Pulmonary artery endothelial cell (primary cell): ENCODE data around the gene IL2RA. TPM values are rescaled to one million over a fixed set of nuclear protein-coding genes. Genes with fewer than 3 reads are reported as not detected.
"Not testable (repeated sequence)": the region's sequence is repeated elsewhere in the genome, so short reads cannot be mapped to it uniquely, and the experiment has no call there.

Source experiments
- DNase-seq: peaks from one replicate; pipeline ENCODE4 v3.0.0-alpha.2; 2011; ENCODE audit warnings: low read depth, low spot score
- total RNA-seq: library from RNA; depleted of rRNA; stranded (reverse); fragments of >200 nt; gene quantifications from 2 replicates; pipeline ENCODE4 v1.2.3, GENCODE V29; 2014

The IL2RA gene
- total RNA-seq, 1 donor from 2014 or later = not detected

DNA sequence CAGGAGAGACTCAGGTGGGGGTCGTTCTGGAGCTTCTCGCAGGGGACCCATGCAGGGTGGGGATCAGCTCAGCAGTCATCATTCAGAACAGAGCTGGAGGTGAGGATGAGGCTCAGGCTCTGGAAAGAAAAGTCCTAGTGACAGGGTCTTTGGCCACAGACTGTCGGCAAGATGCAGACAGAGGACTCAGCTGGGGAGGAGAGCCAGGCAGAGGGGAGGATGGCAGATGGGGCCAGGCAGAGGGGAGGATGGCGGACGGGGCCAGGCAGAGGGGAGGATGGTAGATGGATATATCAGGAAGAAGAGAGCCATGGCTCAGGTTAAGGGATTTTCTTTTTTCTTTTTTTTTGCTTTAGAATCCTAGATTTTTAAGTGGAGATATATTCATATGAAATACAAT lies 77.1 kb downstream of the IL2RA start:
- no peak for DNase-seq

DNA sequence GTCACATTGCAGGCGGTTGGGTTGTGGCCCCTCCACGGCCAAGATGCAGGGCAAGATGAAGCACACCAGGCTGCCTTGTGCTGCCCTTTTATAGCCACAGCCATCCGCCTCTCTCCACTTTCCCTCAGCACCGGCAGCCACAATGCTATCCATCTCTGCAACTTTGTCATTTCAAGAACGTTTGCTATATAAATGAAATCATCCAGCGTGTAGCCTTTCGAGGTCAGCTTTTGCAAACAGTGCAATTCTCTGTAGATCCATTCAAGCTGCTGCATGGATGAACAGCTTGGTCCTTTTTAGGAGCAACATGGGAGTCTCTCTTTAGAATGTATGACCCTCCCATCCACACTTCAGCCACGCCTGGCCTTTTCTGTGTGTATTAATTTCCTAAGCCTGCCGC lies 78.4 kb downstream of the IL2RA start:
- DNase-seq = no peak

DNA sequence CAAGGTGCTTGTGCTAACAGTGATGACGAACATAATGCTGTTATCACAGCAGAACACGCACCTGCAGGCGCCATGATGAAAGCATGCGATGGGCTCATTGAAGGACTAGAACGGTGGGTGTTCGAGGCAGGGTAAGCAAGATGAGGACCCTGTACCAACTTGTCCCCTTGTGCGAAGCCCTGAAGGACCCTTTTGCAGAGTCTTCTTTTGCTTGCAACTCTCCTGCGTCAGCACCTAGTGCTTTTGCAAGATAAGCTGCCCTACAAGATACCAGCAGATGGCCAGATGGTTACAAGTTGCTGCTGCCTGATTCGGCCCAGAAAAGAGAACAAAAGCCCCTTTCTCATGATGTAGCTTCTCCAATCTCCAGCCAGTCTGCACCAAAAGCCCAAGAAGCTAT lies 80.6 kb downstream of the IL2RA start:
- DNase-seq = no peak

DNA sequence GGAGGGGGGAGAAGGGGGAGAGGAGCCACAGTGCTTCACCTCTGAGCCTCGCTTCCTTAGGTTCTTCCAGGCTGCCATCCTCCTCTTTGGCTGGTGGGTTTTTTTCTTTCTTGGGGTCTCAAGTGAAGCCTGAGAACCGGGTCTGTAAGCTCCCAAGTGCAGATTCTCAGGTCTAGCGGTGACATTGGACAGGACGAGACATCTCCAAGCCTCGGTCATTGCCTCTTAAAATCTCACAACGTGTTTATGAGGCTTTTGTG lies 84.0 kb downstream of the IL2RA start:
- no peak for DNase-seq

DNA sequence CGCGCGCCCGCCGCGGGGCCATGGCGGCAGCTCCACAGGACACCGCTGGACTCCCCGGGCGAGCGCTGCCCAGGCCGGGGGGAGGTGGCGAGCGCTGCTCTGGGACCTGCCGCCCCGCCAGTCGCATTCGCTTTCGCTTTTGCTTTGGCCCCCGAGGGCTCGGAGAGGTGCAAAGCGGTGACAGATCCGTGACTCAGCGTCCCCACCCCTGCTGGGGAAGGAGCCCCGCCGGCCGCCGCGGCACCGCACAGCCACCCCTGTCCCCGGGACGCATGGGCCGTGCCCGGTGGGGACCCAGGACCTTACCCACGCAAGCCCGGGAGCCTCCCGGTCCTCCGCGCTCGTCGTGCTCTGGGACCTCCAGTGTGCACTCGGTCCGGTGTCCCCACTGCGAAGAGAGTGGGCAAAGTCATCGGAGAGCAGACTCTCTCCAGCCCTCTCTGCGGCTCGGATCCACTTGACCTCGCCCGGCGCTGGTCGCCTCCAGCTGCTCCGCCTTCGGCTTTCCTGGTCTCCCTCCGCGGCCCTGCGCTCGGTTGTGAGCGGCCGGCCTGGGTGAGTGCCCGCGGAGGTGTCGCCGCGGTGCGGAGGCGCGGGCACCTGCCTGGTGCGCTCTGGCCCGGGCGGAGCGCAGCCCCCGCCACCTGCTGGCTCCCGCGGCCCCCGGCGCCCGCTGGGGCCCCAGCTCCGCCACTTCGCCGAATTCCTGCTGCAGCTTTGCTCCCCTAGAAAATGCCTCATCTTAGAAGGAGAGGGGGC lies 84.5 kb downstream of the IL2RA start, which contains the start of gene IL15RA:
Gene IL15RA, minus strand, starts transcription at position 73 of the 759 bp plus-strand sequence. Its CDS starts 51 bp downstream, at position 22.
- no peak for DNase-seq

DNA sequence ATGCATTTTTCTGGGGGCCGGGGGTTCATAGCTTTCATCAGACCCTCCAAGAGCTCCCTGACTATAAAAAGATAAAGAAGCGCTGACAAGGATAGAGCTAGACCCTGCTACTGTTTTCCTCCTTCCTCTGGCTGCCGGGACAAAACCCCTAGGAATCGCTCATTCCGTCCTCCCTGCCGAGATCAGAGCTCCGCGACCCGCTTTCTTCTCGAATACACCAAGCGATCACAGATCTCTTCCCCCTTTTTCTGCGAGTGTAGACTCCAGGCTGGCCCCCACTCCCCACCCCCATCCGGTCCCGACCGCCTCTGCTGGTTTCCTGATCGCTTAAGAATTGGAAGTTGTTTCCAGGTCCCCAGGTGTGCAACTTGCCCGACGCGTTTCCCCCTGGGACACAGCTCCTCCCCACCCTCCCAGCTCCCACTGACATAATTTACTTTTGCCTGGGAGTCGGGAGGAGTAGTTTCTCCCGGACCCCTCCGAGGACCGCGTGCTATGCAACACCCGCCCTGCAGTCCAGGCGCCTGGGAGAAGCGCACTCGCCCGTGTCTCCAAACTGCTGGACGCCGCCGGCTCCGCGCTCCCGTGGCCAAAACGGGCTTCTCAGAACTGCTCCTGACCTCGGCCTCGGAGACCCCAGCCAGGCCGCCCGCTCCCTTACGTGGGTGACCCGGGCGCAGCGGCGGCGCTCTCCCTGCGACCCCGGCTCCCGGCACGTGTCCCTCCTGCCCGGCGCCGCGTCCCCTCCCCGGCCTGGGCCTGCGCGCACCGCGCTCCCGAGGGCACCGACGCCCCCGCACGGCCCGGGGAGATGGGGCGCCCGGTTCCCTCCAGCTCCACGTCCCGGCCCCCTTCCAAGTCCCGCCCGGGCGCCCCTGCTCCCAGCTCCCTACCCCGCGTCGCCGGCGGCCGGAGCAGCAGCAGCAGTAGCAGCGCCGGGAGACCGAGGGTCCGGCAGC lies 85.4 kb downstream of the IL2RA start:
- no peak for DNase-seq

DNA sequence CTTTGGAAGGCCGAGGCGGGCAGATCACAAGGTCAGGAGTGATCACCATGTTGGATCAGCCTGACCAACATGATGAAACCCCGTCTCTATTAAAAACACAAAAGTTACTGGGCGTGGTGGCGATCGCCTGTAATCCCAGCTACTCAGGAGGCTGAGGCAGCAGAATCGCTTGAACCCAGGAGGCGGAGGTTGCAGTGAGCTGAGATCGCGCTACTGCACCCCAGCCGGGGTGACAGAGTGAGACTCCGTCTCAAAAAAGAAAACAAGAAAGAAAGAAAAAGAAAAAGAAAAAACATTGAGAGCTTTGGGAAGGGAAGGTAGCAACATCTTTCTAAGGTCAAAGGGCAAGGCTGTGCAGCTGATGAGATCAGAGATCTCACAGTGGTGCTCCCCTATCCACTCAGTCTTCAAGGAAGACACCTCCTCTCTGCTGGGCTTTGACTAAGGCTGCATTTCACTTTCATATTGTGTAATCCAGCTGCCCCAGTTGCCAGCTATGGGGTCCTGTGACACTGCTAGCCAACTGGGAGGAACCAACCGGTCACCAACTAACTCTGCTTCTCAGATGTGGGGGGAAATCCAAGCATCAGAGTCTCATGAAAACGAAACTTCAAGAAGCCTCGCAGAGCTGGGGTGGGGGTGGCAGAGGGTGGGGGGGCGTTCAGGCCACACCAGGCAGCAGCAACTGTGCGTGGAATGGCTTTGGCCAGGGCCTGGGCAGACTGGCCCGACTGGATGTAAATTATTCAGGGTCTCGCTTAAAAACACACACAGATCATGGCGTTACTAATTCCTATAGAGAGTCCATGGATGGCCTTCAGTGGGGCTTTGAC lies 86.3 kb downstream of the IL2RA start:
- no peak for DNase-seq

DNA sequence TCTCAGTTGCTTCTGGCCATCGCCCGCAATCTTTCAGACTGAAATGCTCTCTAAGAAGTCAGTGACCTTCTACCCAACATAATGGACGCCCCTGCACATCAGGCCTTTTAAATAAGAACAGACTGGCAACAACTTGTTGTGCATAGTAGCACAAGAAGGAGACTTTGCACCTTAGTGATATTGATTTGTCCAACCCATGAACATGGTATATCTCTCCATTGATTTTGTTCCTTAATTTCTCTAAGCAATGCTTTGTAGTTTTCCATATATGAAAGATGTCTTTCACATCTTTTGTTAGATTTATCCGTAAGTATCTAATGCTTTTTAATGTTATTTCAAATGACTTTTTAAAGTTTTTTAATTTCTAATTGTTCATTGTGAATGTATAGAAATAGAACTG lies 89.1 kb downstream of the IL2RA start:
- DNase-seq = no peak

DNA sequence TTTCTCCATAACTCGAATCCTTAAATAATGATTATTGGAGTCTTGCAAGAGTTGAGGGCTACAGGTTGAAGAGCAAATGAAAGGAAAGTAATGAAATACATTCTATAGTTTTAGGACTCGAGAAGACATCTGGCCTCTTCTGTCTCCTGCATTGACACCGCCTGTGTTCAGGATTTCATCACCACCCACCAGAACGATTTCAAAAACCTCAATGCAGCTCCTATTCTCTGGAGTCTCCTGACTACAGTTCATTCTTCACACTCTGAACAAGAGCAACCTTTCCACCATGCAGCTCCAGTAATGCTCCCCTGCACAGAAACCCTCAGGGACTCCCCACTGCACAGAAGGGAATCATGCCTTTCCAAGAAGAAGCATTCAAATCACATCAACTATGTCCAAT lies 90.3 kb downstream of the IL2RA start:
- DNase-seq = no peak

DNA sequence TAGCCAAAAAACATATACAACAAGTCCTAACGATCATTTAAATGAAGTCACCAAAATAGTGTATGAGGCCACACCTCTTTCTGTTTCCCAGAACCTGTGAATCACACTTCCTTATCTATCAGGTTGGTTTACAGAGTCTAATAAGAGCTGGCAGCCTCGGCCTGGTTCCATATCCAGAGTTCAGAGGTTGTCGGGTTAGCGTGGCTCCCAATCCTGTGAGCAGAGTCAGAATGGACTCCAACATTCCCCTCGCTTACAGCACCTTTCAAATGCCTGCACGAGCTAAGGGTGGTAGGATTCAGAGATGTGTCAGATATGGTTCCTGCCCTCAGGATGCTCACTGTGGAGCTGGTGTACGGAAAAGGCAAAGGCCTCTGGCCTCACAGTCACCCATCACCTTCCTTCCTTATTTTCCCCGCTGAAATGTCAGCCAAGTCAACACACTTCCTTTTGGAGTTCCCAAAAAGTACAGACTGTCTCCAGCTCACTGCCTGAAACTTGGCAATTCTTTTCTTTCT lies 90.8 kb downstream of the IL2RA start:
- DNase-seq = no peak

DNA sequence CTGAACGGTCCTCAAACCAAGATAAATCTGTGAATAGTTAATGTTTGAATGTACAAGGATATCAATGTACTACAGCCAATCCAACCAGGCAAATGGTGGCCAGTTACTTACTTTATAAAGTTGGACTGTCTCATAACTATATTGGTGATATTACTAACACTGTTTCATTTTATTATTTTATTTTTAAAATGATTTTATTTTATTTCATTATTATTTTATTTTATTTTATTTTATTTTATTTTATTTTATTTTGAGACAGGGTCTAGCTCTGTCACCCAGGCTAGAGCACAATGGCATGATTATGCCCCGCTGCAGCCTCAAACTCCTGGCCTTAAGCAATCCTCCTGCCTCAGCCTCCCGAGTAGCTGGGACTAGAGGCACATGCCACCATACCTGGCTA lies 91.6 kb downstream of the IL2RA start:
- DNase-seq = no peak

DNA sequence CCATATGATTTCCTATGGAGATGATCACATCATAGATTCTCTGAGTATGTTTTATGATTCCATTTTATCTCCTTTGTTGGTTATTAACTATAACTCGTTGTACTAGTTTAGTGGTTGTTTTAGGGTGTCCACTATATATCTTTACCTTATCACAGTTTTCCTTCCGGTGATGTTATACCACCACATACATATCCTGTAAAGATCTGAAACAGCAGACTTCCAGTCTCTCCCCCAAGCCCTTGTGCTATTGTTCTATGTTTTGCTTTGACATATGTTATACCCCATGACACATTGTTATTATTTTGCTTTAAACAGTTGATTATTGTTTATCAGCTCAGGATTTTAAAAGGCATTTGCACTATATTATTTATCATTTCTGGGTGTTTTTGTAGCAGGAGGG lies 92.1 kb downstream of the IL2RA start:
- no peak for DNase-seq

DNA sequence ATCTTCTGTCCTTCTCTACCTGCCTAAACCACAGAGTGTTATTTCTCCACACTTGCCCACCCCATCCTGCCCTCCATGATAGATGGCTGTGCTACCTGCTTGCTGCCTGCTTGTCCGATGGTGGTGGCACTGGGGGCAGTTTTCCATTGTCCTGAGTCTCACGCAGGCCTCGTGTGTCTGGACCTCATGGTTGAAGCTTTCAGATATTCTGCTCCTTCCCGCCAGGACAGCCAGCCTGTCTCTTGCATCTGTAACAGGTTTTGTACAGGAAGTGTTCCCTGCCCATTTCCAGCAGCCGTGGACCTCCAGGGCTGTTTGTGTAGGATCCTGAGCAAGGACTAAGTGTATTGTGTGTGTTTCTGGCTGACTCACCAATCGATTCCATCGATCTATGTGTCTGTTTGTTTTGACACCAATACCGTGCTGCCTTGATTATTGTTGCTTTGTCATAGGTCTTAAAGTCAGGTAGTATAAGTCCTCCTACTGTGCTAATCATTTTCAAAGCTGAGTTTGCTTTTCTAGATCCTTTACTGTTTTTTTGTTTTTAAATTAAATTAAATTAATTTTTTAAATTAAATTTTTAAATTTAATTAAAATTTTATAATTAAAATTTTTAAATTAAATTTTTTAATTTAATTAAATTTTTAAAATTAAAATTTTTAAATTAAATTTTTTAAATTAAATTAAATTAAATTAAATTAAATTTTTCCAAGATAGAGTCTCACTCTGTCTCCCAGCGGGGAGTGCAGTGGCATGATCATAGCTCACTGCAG lies 93.3 kb downstream of the IL2RA start:
- DNase-seq = no peak

DNA sequence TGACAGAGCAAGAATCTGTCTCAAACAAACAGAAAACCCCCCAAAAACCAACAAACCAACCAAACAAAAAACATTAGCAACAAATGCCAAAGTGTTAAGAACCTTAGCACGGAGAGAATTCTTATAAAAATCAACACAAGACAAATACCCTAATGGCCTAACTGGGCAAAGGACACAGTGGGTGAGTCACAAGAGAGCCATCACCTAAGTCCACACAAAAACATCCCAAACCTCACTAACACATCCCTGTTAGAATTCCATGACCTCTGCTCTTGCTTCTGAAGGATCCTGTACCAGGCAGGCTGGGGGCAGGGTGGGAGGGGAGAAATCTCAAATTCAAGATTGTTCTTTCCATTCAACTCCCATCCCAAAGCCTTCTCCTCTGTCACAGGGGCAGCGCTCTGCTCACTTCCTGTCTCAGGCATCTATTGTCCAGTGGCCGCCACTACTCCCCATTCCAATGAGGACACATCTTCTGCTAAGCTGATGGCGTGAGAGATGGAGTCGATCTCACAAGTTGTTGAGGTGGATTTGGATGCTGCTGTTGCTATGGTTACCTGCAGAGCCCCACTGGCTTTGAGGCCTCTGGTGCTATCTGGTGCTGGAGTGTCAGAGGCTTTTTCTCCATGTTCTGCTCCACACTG lies 94.0 kb downstream of the IL2RA start:
- no peak for DNase-seq

DNA sequence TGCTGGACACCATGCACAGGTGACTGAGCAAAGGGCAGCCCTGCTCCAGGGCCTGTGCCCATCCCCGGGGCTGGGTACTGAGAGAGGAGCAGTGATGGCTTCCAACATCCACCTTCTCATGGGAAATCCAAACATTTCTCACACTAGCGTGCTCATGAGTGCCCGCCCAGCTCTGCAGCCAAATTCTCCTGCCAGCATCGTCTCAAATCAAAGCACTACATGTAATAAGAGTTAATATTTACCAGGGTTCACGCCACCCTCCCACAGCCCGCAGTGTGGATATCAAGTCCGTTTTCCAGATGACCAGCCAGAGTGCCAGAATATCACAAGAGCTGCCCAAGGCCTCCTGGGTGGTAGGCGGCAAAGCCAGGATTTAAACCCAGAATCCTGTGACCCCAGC lies 96.9 kb downstream of the IL2RA start:
- DNase-seq = no peak

DNA sequence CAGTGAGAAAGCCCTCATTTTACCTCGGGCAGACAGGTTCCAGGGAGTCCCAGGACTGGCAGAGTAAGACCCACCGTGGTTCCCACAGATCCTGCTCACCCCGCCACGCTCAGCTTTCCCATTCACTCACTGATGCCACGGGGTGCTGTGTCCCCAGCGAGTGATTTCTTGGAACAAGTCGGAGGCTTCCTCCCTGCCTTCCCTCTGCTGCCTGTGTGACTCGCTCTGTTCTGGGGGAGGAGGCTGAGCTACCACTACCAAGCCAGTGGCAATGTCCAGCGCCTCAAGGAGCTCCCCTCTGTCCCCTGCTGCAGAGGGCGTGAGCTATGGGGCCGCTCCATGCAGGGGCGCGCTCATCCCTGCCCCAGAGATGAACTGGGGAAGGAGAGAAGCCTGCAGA lies 97.4 kb downstream of the IL2RA start:
- no peak for DNase-seq

DNA sequence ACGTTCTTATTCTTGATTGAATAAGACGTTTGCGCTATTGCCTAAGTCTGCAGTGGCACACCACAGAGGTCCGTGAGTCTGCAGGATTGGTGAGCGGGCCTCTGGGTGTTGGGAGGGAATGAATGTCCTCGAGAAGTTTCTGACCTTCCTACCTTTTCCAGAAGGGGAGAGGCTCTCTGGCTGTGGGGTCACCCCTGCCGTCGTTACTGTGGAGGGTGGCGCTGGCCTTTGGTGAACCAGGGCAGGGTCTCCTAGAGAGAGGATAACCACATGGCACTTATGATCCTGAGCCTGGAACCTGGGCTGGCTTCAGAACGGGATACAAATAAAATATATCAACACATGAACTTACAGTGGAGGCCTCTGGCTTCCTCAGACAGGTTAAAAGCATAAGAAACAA lies 98.6 kb downstream of the IL2RA start:
- no peak for DNase-seq

DNA sequence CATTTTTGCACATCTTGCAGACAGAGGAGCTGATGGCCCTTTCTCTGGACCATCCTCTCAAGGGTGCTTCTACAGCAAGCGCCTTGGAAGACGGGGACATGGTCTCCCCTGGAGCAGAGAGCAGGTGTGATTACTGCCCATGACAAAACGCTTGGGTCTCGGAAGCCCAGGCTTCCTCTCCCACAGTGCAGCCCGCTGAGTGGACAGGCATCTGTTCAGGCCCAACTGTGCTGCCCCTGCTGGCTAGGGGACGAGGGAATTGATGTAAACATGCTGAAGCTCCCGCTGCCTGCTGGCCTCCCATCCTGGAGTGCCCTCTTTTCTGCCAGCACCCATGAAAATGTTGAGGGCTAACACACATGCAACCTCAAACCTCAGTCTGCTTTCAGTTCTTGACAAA lies 99.1 kb downstream of the IL2RA start:
- no peak for DNase-seq

DNA sequence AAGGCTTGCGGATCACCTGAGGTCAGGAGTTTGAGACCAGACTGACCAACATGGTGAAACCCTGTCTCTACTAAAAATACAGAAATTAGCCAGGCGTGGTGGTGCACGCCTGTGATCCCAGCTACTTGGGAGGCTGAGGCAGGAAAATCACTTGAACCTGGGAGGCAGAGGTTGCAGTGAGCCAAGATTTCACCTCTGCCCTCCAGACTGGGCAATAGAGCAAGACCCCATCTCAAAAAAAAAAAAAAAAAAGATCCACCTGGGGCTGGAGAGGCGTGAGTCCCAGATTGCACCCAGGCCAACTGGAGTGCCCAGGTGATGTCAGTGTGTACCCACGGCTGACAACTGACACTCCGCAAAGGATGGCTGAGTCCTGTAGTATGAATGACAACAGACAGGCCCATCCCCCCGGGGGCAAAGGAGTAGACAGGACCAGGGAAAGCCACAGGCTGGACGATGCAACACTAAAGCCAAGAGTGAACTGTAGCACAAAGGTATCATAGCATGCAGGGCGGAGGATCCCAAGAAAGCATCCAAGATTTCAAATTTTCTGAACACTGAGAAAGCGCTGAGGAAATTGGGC lies 99.7 kb downstream of the IL2RA start:
- not testable (repeated sequence) for DNase-seq
